SIG-M5 treated with dmso at 0.1 percent for 504 hours (cell line): ENCODE data around the gene BORCS8.
"Not testable (repeated sequence)": the region's sequence is repeated elsewhere in the genome, so short reads cannot be mapped to it uniquely, and the experiment has no call there.

Experiments used
- DNase-seq: peaks from one replicate; lab custom pipeline; 2025; ENCODE audit not compliant: unreplicated experiment; lab: John Stamatoyannopoulos, UW

BORCS8 gene

GRCh38 chr19:19185853-19186740 lies 5.9 kb downstream of the BORCS8 start:
- DNase-seq, result peak; percentile 45

DNA sequence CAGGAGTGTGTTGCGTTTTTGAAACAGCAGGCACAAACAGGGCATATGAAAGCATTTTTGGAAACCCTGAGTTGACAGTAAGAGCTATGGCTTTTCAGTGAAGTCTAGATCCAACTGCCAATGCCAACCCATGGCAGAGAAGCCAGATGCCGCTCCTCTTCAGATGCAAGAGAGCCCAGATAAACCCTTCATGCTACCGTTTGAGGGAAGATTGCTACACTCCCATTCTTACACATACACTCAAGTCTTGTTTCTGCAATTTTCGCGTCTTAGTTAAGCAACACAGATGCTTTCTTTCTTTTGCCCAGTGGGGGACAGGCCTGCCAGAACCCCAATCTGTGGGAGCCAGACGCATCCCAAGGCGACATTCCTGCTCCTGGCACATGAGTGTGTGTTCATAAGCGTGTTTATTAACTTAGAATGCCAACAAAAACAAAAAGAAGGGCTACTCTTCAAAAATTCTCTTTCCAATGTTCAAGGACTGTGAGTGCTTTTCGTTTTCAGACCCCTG lies 10.4 kb downstream of the BORCS8 start:
- DNase-seq, result peak; percentile 32

DNA sequence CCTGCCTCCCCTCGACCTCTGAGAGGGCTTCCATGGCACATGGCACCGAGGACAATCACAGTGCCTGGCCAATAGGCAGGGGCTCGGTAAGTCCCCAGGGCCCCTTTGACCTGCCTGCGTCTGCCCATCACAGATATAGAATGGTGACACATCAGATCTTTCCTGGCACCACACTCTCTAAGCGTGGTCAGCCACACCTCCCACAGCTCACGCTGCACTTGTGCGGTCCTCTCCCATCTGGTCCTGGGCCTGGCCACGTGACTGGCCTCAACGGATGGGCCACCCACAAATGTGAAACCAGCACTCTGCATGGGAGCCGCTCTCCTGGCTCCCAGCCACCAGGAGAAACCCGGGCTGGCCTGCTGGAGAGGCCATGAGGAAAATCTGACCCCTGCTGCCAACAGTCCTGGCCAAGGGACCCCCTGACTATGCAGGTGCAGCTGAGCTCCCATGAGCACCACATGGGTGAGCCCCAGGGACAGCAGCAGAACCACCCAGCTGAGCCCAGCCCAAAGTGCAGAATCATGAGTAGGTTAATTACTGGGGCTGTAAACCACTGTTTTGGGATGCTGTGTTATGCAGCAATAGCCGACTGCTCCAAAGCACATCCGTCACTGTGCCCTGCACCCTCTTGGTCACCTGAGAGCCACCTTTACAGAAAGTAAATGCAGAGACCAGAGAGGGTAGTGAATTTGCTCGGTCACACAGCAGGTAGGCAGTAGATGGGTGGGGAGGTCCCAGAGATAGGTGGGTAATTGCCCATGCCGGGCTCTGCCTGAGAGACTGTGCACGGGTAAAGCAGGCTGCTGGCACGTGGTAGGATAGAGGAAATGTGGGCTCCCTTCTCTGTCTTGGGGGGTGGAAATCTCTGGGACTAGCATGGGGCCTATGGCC lies 12.2 kb downstream of the BORCS8 start:
- no peak for DNase-seq

GRCh38 chr19:19176950-19177349 lies 15.0 kb downstream of the BORCS8 start:
- DNase-seq, result no peak

DNA sequence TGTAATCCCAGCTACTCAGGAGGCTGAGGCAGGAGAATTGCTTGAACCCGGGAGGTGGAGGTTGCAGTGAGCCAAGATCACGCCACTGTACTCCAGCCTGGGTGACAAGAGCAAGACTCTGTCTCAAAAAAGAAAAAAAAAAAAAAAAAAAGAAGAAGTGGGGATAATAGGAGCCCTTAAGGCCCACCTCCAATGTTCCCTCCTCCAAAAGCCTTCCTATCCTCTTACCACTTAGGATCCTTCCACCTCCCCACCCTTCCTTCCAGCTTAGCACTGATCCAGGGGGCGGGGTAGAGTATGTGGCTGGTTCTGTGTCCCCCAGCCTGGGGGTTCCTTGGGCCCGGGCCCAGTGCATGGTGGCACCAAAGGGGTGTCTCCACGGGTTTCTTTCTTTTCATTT lies 18.7 kb downstream of the BORCS8 start:
- not testable (repeated sequence) for DNase-seq

- peak; percentile 58 for DNase-seq
Observed at GRCh38 chr19:19171821-19172532, 20.0 kb downstream of the BORCS8 start.

GRCh38 chr19:19170873-19171672 lies 20.9 kb downstream of the BORCS8 start:
- DNase-seq, result no peak

DNA sequence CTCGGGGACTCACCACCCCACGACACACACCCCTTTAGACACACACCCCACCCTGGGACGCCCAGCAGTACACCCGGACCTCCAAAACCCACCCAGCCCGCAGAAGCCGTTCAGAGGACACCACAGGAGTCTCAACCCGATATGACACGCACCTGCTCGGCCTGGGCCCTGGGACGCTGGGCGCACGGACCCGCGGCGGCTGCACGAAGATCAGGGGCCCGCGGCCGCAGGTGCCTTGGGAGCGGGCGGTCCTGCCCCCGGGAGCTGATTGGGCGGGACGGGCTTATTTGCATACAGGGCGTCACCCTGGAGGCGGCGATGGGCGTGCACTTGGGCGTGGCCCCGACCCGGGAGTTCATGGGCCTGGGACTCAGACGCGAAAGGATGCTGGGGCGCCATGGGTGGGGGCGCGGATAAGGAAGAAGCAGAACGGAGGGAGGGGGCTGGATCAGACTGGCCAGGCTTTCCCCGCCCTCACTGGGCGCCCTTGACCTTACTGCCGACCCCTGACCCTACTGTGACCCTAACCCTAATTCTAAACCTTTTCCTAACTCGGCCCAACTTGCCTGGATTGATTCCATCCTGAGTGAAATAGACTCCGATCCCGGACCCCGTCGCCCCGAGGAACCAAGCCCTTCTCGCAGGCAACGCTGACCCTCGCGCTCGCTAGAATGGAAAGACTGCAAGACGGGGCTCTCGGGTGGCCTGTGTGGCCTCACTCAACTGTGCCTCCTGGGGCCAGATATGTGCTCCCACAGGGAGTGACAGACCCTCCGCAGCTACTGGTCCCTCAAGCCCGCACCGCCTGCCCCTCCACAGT lies 21.7 kb downstream of the BORCS8 start, which contains the start of gene MEF2B:
Gene MEF2B, minus strand, starts transcription at position 211 of the 820 bp plus-strand sequence. CDS start 19,528 bp downstream, outside the sequence.
- peak; percentile 42 for DNase-seq

DNA sequence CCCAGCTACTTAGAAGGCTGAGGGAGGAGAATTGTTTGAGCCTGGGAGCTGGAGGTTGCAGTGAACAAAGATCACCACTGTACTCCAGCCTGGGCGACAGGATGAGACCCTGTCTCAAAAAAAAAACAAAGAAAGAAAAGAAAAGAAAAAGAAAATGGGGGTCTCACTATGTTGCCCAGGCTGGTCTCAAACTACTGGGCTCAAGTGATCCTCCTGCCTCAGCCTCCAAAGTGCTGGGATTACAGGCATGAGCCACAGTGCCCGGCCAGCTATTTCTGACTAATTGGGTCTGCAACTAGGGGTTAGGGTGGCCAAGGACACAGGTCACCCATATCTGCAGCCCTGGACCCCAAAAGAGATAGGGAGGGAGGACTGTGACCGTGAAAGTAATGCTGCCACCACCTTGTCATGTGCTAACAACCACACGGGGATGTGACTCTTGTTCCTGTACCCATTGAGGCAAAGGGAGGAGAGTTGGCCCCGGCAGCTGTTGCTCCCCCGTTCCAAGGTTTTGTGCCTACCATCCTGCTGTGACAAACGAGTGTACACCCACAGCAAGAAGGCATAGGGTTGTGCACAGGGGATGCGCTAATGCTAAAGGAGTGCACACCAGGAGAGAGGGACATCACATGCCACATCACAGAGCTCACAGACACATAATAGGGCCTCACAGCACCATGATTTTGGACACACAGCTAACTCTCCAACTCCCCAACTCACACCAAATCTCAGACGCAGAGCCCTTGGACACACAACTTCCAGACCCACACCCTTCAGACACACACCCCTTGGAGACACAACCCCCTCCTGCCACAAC lies 22.5 kb downstream of the BORCS8 start:
- no peak for DNase-seq

GRCh38 chr19:19167612-19168011 lies 24.3 kb downstream of the BORCS8 start:
- no peak for DNase-seq

DNA sequence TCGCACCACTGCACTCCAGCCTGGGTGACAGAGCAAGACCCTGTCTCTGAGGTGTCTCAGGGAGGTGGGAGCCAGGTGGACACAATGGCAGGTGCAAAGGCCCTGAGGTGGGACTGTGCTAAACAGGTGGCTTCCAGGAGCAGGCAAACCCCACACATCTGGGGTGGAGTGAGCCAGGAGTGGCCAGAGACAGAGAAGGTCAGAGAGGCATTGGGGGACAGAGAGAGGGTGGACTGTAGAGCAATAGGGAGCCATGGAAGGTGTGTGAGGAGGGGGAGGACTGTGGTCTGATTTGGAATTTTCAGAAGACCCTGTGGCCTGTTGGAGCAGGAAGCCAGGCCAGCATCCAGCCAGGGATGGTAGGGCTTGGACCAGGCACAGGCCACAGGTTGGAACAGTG lies 26.6 kb downstream of the BORCS8 start:
- DNase-seq, result no peak

DNA sequence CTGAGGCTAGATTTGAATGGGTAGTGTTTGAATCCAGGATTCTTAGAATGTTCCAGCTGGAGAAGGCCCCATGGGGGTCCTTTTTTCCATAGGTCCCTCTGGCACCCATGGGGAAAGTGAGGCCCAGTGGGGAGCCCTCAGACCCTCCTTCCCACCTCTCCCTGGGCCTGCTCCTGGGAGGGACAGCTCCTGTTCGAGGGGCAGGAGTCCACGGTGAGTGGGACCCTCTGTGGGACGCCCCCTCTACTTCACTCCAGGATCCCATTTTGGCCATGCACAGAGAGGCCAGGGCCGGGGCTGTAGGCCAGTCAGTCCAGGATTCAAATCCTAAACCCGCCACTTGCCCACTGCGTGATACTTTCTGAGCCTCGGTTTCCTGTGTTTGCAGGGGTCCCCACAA lies 29.5 kb downstream of the BORCS8 start:
- DNase-seq, result no peak

- DNase-seq, result no peak
Observed at GRCh38 chr19:19160461-19161035, 31.4 kb downstream of the BORCS8 start.

- no peak for DNase-seq
Observed at GRCh38 chr19:19159534-19159933, 32.4 kb downstream of the BORCS8 start.

GRCh38 chr19:19157808-19158207 lies 34.1 kb downstream of the BORCS8 start:
- no peak for DNase-seq

DNA sequence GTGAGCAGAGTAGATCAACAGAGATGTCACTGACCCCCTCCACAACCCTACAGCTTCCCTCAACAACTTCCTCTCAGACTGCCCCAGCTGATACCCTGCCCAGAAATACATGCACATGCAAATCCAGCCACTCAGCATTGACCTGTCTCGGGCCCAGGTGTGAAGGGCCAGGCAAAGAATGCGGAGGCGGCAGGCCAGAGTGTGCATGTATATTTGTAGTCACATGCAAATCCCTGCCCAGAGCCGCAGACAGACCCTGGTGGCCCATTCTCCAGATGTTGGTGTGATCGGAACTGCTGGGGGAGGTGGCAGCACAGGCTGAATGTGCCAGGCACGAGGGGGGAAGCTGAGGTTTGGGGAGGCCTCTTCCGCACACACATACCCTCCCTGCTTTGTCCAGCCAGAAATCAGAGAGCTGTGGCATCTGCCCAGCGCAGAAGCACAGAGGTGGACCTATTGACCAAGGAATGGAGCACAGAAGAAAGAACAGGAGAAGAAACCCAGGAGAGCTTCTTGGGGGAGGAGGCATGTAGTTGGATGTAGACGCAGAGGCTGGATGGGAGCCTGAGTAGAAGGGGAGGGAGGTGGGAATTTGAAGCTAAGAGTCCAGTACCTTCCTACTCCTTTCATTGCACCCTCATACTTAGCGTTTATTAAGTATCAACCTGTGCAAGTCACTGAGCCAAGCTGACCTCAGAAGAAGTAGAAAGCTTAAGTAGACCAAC lies 36.3 kb downstream of the BORCS8 start:
- no peak for DNase-seq

DNA sequence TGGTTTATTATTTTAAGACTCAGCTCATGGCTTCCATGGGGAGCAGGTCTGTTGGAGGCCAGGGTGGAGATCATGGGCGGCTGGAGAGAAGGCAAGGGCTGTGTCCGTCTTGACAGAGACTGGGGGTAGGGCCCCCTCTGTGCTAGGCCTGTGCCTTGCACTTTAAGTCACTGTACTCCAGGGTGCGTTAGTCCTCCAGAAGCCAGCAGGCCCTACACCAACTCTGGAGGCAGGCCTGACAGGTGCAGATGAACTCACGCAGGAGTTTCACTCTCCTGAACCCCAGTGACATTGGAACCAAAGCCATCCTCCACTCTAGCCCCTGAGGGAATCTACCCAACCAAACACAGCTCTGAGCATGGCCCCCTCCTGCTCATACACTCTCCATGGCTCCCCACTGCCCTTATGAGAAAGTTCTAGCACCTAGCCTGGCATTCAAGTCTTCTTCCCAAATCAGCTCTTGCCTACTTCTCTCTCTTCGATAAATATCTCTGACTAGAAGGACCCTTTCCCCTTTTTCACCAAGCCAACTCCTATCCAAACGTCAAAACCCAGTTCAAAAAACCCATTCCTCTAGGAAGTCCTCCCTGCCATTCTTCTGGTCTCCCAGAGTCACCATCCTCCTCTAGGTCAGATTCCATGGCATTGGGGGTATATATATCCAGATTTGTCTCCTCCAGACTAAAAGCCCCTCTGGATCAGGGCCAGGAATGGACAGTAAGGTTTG lies 37.0 kb downstream of the BORCS8 start:
- no peak for DNase-seq
